Bone marrow (tissue), 2 donors: Measurements from ENCODE around the gene AATK.
"Not testable (repeated sequence)": the region's sequence is repeated elsewhere in the genome, so short reads cannot be mapped to it uniquely, and the experiment has no call there.

Source experiments
- DNase-seq, 2 donors: peaks; one replicate each; lab custom pipeline; 2025; lab: John Stamatoyannopoulos, UW

AATK gene

GRCh38 chr17:81160747-81161453 lies 5.1 kb downstream of the AATK start:
- DNase-seq = no peak

- peak in 1 of 2 donors; percentile 34 for DNase-seq
These were observed 5.7 kb downstream of the AATK start for GRCh38 chr17:81160306-81160705.

- no peak for DNase-seq
These were observed 6.3 kb downstream of the AATK start for GRCh38 chr17:81159611-81160265.

DNA sequence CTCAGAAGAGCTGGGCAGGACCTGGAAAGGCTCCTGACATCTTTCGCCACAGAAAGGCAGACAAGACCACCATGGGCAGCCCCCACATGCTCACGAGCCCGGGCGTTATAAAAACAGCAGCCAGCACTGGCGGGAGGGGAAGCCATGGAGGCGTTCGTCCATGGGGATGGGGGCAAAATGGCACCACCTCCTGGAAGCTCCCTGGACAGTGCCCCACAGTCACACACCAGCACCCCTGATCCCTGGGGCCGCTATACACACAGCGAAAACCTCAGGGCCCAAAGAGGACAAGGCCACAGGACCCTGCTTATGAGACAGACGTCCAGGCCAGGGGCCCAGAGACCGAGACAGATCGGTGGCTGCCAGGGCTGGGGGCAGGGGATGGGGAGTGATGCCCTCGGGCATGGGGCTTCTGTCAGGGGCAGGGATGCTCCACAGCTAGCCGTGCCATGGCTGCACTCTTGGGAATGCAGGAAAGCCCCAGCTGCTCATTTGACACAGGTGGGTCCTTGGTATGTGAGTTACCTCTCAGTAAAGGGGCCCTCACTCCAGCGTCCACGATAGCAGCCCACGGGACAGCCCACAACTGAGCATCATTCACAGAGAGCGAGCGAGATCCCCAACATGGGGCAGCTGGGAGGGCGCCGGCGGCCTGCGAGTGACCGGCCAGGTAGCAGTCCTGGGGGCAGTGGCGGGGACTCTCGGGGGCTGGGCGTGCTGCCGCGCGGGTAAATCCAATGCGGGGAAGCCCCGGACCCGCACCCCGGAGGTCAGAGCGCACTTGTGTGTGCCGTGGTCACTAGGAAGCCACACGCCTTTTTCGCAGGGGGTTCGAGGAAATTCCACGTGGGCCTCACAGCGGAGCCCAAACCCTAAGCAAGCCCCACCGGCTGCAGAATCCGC lies 7.1 kb downstream of the AATK start:
- DNase-seq = no peak

DNA sequence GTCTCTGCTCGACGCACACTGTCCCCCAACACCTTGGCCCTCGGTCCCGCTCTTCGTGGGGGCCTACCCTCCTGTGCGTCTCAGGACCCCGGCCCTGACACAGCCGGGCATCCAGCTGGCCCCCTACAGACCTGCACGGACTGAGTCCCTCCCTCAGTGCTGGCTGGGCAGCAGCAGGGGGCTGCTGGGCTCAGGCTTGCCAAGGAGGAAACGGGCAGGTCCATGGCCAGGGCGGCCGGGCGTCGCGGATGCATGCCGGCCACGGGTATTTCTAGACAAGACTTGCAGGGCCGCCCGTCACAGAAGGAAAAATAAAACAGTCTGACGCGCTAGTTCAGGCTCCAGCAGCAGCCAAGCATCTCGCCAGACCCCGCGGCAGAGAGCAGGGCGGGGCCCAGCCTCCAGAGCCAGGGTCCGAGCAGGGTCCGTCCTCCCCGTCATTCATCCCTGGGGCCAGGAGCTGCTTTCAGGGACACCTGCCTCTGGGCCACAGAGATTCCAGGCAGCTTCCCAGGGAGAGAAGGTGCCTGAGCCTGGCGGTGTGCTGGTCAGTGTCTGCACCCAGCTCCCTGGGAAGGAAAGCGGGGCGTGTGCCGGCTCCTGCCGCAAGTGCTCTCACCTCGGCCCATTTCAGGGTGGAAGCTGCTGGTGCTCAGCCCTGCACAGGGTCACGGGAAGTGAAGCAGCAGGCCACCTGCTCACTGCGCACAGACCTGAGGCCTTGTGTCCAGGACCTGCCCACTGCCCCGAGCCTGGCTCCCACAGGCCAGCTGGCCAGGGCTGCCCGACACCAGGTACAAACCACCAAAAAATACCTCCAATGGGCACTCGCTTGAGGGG lies 8.0 kb downstream of the AATK start:
- no peak for DNase-seq

DNA sequence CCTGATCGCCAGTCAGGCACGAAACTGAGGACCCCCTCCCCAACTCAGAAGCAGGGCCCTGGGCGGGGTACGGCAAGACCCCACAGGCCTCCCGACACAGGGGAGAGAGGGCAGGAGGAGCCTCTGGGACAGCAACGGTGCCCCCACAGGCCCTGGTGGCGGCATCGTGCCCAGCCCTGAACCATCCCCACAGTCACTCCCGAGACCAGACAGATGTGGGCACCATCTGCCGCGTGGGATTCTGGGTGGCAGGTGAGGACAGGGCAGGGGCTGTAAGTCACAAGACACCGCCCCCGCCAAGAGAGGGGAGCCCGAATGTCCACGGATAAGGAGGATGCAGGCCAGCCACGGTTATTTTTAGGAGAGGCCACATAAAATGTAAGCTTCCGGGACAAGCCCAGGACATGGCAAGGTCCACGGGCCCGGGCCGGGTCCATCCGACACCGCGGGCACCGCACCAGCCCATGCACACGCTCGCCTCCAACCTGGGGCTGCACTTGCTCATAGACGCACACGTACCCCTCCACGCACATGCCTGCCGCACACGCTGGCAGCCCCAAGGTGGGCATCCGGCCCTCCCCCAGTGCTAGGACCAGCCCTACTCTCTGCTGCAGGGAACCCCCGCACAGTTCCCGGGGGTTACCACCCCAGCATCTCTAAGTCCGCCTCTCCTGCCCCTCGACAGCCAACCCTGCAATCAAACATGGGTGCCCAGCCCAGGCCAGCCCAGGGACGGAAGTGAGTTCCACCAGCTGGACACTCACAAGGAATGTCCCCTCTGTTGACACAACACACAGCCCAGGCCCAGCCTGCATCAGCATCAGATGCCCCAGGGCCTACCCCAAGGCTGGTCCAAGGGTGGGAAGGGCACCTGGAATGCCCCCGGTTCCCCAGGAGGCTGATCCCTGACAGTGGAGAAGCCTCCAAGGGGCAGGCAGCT lies 8.9 kb downstream of the AATK start:
- DNase-seq = no peak

- DNase-seq = no peak
These were observed 11.1 kb downstream of the AATK start for GRCh38 chr17:81154961-81155360.

- not testable (repeated sequence) for DNase-seq
These were observed 12.0 kb downstream of the AATK start for GRCh38 chr17:81154016-81154415.

DNA sequence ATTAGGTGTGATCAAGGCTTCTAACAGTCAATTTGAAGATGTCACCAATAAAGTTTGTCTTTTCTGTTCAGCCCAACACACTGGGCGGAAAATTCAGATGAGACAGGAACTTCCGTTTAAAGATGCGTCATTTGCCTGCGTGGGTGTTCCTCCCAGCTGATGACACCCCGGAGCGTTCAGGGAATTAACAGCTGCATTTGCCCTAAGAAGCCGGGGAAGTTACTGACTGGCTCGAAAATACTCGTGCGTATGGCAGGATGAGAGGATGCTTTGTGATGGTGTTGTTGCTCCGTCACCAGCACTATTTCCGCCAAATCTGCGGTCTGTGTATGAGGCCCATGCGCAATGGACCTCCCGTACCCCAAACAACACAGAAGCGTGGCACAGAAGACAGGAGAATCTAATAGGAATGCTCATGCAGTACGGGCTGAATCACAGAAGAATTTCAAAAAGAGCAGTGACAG lies 12.6 kb downstream of the AATK start:
- no peak for DNase-seq

DNA sequence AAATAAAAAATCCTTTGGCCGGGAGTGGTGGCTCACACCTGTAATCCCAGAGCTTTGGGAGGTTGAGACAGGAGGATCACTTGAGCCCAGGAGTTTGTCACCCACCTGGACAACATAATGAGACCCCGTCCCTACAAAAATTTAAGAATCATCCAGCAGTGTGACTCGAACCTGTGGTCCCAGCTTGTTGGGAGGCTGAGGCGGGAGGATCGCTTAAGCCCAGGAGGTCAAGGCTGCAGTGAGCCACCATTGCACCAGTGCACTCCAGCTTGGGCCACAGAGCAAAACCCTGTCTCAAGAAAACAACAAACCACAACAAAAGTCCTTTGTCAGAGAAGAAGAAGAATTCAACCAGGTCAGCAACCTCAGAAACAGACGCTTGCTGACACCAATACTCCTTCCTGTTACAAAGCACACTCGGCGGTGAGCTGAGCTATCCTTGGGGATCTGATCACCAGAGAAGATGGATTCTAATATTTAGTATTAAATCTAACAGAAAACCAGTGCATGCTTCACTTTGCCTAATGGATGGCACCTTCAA lies 13.7 kb downstream of the AATK start:
- no peak for DNase-seq

DNA sequence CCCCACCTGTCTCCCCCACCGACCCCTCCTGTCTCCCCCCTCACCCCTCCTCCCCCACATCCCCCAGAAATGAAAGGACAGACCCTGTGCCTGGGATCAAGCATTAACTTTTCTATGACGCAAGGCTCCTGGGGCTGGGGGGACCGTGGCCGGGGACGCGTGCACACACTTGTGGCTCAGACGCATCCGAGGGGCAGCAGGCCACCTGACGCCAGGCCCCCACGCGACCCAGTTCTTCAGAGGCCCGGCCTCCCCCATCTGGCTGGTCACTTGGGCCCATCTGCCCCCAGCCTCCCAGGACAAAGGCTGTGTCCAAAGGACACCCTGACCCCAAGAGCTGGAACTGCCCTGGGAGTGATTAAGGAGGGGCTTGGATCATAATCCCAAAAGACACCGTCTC lies 14.7 kb downstream of the AATK start:
- no peak for DNase-seq

DNA sequence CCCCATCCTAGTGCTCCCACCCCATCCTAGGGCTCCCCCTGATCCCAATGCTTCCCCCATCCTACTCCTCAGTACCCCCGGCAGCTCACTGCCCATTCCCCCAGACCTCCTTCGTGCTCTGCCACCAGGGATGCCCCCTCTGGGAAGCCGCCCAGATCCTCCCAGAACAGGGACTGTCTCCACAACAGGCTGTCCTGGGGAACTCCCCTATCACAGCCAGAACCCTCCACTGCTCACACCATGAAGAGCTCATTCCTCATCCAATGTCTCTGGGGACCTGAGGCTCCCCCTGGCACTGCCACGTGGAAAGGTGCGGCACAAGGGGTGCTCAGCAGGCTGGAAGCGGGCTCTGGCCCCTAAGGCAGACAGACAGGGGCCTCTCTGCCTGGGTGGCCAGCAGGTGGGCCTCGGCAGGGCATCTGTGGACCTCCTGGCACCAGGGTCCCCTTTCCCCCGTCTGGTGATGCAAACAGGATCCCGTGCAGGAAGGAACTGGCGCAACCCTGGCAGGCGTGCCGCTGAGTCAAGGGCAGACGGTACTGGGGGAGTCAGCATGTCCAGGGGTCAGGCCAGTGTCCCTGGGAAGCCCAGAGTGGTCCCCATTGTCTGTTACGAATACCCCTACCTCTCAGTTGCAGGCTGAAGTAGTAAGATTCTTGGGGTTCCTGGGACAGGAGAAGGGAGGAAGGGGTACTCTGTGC lies 15.5 kb downstream of the AATK start:
- peak in 1 of 2 donors; percentile 45 for DNase-seq

DNA sequence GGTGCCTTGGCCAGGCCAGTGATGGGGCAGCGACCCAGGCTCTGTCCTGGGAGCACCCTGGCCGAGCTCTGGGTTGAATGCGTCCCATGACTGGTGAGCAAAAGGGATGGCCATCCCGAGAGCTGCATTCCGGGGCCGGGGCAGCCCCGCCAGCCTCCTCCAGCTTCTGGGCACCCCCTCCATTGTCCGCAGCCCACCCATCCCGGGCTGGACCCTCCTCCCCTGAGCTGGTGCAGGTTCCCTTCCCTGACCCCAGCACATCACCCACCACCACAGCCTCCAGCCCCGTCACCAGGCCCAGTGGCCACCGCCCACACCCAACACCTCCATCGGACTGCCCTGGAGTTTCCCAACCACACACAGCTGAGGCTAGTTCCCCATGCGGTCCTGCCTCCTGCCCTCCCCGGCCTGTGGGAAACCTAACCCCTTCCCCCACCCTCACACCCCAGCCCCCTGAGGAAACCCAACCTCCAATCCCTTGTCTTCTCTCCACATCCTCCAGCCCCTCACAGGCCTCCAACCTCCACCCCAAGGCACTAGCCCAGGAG lies 17.0 kb downstream of the AATK start:
- DNase-seq = no peak

- no peak for DNase-seq
These were observed 17.4 kb downstream of the AATK start for GRCh38 chr17:81148571-81148970.

- no peak for DNase-seq
These were observed 18.3 kb downstream of the AATK start for GRCh38 chr17:81147701-81148100.

DNA sequence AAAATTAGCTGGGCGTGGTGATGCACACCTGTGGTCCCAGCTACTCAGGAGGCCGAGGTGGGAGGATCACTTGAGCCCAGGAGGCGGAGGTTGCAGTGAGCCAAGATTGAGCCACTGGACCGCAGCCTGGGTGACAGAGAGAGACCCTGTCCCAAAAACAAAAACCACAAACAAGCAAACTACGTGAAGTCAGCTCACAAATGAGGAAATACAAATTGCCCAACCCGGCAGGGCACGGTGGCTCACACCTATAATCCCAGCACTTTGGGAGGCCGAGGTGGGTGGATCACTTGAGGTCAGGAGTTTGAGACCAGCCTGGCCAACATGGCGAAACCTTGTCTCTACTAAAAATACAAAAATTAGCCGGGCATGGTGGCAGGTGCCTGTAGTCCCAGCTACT lies 19.8 kb downstream of the AATK start:
- DNase-seq = not testable (repeated sequence)

DNA sequence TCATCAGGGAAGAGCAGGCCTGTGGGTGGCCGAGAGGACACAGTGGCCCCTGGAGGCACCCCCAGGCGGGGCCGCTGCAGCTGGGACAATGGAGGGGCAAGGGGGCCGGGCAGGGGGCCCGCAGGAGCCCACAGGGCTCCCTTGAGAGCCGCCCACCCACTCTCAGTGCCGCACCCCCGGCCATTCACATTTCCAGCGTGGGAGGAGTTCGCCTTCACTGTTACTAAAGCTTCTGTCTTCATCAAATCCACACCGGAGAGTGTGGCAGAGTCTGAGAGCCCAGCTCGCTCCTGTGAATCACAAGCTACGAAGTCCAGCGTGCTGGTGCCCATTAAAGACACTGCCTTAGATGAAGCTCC lies 21.6 kb downstream of the AATK start:
- no peak for DNase-seq

DNA sequence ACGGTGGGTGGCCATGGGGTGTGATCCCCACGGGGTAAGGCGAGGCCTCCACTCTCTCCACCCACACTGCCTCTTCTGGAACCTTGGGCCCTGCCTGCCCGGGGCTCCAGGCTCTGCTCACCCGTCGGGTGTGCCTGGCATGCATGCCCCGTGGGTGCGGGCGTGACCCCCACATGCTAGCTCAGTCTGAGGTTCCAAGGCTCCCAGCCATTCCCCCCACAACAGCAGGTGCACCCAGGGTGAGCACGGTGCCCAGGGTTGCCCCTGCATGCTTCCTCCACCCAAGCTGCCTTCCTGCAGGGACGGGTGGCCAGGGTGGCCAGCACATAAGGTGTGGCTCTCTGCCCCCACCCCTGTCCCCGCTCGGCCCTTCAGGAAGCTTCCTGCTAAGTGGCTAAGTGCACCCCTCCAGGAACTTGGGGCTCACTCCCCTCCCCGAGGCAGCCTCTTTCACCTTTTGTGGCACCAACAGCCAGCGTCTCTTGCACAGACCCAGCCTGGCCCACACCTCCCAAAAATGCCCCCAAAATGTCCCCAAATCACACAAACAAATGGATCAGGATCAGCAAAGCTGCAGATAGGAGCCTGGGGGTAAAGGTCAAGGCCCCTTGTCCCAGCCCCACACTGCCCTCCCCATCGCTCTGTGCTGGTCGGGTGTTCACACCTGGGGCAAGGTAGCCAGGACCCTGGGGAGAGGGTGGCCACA lies 22.2 kb downstream of the AATK start:
- DNase-seq = no peak

DNA sequence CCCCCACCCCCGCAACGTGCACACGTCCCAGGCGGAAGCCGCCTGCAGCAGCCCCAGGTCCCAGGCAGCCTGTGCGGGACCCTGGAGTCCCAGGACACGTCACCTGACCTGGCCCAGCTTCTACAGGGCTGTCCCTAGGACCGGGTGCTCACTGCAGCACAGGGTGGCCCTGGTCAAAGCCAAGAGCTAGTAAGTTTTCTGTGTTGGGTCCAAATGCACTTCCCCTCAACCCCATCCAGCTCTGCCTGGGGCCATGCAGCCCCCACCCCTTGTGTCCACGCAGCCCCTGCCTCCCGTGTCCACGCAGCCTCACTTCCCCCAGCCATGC lies 22.9 kb downstream of the AATK start:
- DNase-seq = no peak
